ENCODE data around the gene VANGL2. TPM values are rescaled to one million over a fixed set of nuclear protein-coding genes. Genes with fewer than 3 reads are reported as not detected.

VANGL2 gene
- total and polyA plus RNA-seq, 2 of the 4 experiments (the other 2 are of a cell fraction), result 0.36 to 3.6 TPM

- H3K4me2 ChIP-seq (ENCODE audit: low read depth, low read length), result no peak overlapping the region
- no peak for DNase-seq
- no peak for ATAC-seq (ENCODE audit: low read depth)
- intact Hi-C loops (cut with micrococcal nuclease) (no loop called here), dilution Hi-C loops (cut with HindIII; ENCODE audit: low sequenced_read_pairs, unreplicated experiment) (no loop called here), in situ Hi-C loops (cut with MboI; ENCODE audit: low sequenced_read_pairs) (no loop called here)
- H3K4me3 ChIP-seq (ENCODE audit: insufficient read depth, low read depth, low read length), result no peak overlapping the region
- H2BK20ac ChIP-seq (ENCODE audit: low read depth, low read length), result no peak overlapping the region
- H3K36me3 ChIP-seq (ENCODE audit: control insufficient read depth, insufficient read depth, low read length), result peaks cover 4% of the 10 kb centered on the region; the same call in 1 of the 2 replicates
- POLR2A ChIA-PET (ENCODE audit: unreplicated experiment), result no interaction called here
- H3K4ac ChIP-seq (ENCODE audit: low read depth, low read length), result no peak overlapping the region
- no peak overlapping the region for H4K8ac ChIP-seq (ENCODE audit: low read depth in 2 of 2, low read length in 2 of 2)
- no peak overlapping the region for H2BK120ac ChIP-seq (ENCODE audit: low read depth, low read length)
- no peak overlapping the region for H2AFZ ChIP-seq (replicated peaks; ENCODE audit: low read length, poor library complexity)
- H3K9me3 ChIP-seq (ENCODE audit: control insufficient read depth, insufficient read depth, low read length), result no peaks in the 10 kb centered on the region
- no peak overlapping the region for H2BK15ac ChIP-seq (ENCODE audit: low read depth, low read length)
- H3K27ac ChIP-seq (ENCODE audit: insufficient read depth, low read length), result no peak overlapping the region
- no peaks in the 10 kb centered on the region for H3K79me1 ChIP-seq (ENCODE audit: low read depth in 1 of 2, low read length in 2 of 2)
- H3K4me1 ChIP-seq (ENCODE audit: control insufficient read depth, insufficient read depth, low read length), result no peaks in the 10 kb centered on the region
- CTCF ChIA-PET, result no interaction called here
- TF ChIP-seq RAD21 (IDR thresholded peaks at IDR 0.05; ENCODE audit: low read length) (no peak), FOS (IDR thresholded peaks at IDR 0.05; ENCODE audit: low read depth, low read length) (no peak), BHLHE40 (IDR thresholded peaks at IDR 0.05; ENCODE audit: low read depth, low read length) (no peak), SMC3 (IDR thresholded peaks at IDR 0.05; ENCODE audit: low read depth, low read length) (no peak), CEBPB (IDR thresholded peaks at IDR 0.05; ENCODE audit: low read depth, low read length) (no peak), CTCF (conservative IDR thresholded peaks at IDR 0.05; ENCODE audit: low read depth, low read length) (no peak), RFX5 (IDR thresholded peaks at IDR 0.05; ENCODE audit: low read depth, low read length) (no peak), MXI1 (IDR thresholded peaks at IDR 0.05; ENCODE audit: borderline replicate concordance, low read depth, low read length) (no peak), ELK1 (IDR thresholded peaks at IDR 0.05; ENCODE audit: borderline replicate concordance, low read depth, low read length) (no peak), MAZ (IDR thresholded peaks at IDR 0.05; ENCODE audit: borderline replicate concordance, low read depth, low read length) (no peak), MAFK (IDR thresholded peaks at IDR 0.05; ENCODE audit: low read depth, low read length) (no peak), POLR2A (IDR thresholded peaks at IDR 0.05; ENCODE audit: low read depth, low read length) (no peak), USF2 (IDR thresholded peaks at IDR 0.05; ENCODE audit: low read depth, low read length) (no peak), NFE2L2 (IDR thresholded peaks at IDR 0.05; ENCODE audit: low read depth, low read length) (no peak), RCOR1 (IDR thresholded peaks at IDR 0.05; ENCODE audit: insufficient replicate concordance, low read length) (no peak)
- WGBS, 2 experiments (ENCODE audit: extremely low coverage in 2 of 2, insufficient read length in 1 of 2), result no CpG with 5 or more reads among the region's 7 CpGs
- H4K20me1 ChIP-seq (ENCODE audit: insufficient read depth, low read length), result no peaks in the 10 kb centered on the region; the same call in 1 of the 2 replicates
- BruUV-seq (replicated peaks), result no TSS peak
- no peak overlapping the region for H2AK5ac ChIP-seq (ENCODE audit: low read depth, low read length)
- no peak overlapping the region for H3K18ac ChIP-seq (ENCODE audit: low read depth, low read length)
- no peak overlapping the region for H2AK9ac ChIP-seq (replicated peaks; ENCODE audit: low read depth, low read length, poor library complexity)
- H4K91ac ChIP-seq (ENCODE audit: insufficient read depth, low read depth, low read length), result no peak overlapping the region
- no peak overlapping the region for H3K14ac ChIP-seq (replicated peaks; ENCODE audit: low read depth, low read length)
- no peak overlapping the region for H4K5ac ChIP-seq (ENCODE audit: low read depth, low read length)
- no peaks in the 10 kb centered on the region for H3K27me3 ChIP-seq (ENCODE audit: control insufficient read depth, insufficient read depth, low read length)
- H3K9ac ChIP-seq (ENCODE audit: low read depth, low read length), result no peak overlapping the region
- H3K23ac ChIP-seq (ENCODE audit: low read depth, low read length), result no peak overlapping the region
- H3K56ac ChIP-seq (ENCODE audit: extremely low read depth, insufficient read depth, low read length), result no peak overlapping the region
- no peaks in the 10 kb centered on the region for H3K9me1 ChIP-seq (ENCODE audit: insufficient read depth, low read length)
- H2BK5ac ChIP-seq (ENCODE audit: low read depth, low read length, poor library complexity, severe bottlenecking), result no peak overlapping the region
These were observed 23.6 kb downstream of the VANGL2 start for GRCh38 chr1:160423966-160424365.

All from IMR-90 (cell line).